Caco-2 (cell line): ENCODE results near the gene MRPL36. TPM values are rescaled to one million over a fixed set of nuclear protein-coding genes. Genes with fewer than 3 reads are reported as not detected.
A peak's percentile ranks its signal among the peaks of the same experiment; 100 is the strongest.

Source experiments
- BruUV-seq: library from RNA; stranded (reverse); fragments of 400-500 nt; replicated peaks from 2 replicates; lab custom pipeline; 2021; lab: Mats Ljungman, UMichigan
- CTCF ChIA-PET: fragments of 300-600 bp; sonication (Branson Sonifier 250); formaldehyde crosslinking; loops from one replicate; lab custom pipeline; 2022; ENCODE audit warnings: antibody characterized with exemption; lab: Charles Lee
- POLR2A ChIA-PET: fragments of 300-600 bp; sonication (Branson Sonifier 250); formaldehyde crosslinking; loops from one replicate; lab custom pipeline; 2022; ENCODE audit warnings: antibody characterized with exemption; lab: Charles Lee
- DNase-seq, 2 experiments: peaks; one replicate each; pipeline versions ENCODE4 v3.0.0 to v3.0.0-alpha.2; 2020 to 2022
- H3K27me3 ChIP-seq: replicated peaks from 2 replicates; pipeline ENCODE4 v1.6.0; 2011; ENCODE audit warnings: low read length; ENCODE audit not compliant: control insufficient read depth, insufficient read depth
- H3K36me3 ChIP-seq: 2 replicates; pipeline ENCODE4 v1.5.1; 2011; ENCODE audit warnings: low read length; ENCODE audit not compliant: control insufficient read depth, insufficient read depth
- H3K4me1 ChIP-seq: fragments of 250-450 bp; sonication (Bioruptor Pico); 2 replicates; pipeline ENCODE4 v1.5.1; 2020; ENCODE audit warnings: mild to moderate bottlenecking
- H3K4me3 ChIP-seq: 2 replicates; pipeline ENCODE4 v1.5.1; 2011; ENCODE audit warnings: low read depth, mild to moderate bottlenecking, control low read depth, low read length
- H3K9me3 ChIP-seq: fragments of 250-450 bp; sonication (Bioruptor Pico); 2 replicates; pipeline ENCODE4 v1.5.1; 2020; ENCODE audit warnings: mild to moderate bottlenecking, moderate library complexity
- H3K27ac Mint-ChIP-seq: one replicate; pipeline ENCODE4 v1.8.0; 2022; ENCODE audit warnings: mixed read lengths; ENCODE audit not compliant: unreplicated experiment
- H3K27me3 Mint-ChIP-seq: one replicate; pipeline ENCODE4 v1.8.0; 2022; ENCODE audit warnings: mixed read lengths; ENCODE audit not compliant: insufficient read depth, unreplicated experiment
- H3K36me3 Mint-ChIP-seq: one replicate; pipeline ENCODE4 v1.8.0; 2022; ENCODE audit warnings: mild to moderate bottlenecking, mixed read lengths; ENCODE audit not compliant: insufficient read depth, unreplicated experiment
- H3K4me1 Mint-ChIP-seq: one replicate; pipeline ENCODE4 v1.8.0; 2022; ENCODE audit warnings: low read depth, mixed read lengths; ENCODE audit not compliant: unreplicated experiment
- H3K4me3 Mint-ChIP-seq: one replicate; pipeline ENCODE4 v1.8.0; 2022; ENCODE audit warnings: mild to moderate bottlenecking, moderate library complexity, mixed read lengths; ENCODE audit not compliant: unreplicated experiment
- H3K9me3 Mint-ChIP-seq: one replicate; pipeline ENCODE4 v1.8.0; 2022; ENCODE audit warnings: mixed read lengths; ENCODE audit not compliant: unreplicated experiment
- CTCF ChIP-seq, 2 experiments: fragments of 200-600 bp in 1 of 2; IDR thresholded peaks; 1 replicate in 1 of 2; 2 replicates in 1 of 2; pipeline versions ENCODE4 v1.5.1 to v1.8.0; 2011 to 2022; ENCODE audit warnings: antibody characterized with exemption in 1 of 2, control low read depth in 1 of 2, inconsistent platforms in 1 of 2, low read depth in 1 of 2, low read length in 1 of 2, mild to moderate bottlenecking in 1 of 2, moderate library complexity in 1 of 2; ENCODE audit not compliant: insufficient read depth in 1 of 2, severe bottlenecking in 1 of 2, unreplicated experiment in 1 of 2
- intact Hi-C: fragments of 100-400 bp; cut with micrococcal nuclease; formaldehyde crosslinking; loops from one replicate; pipeline ENCODE4 v1.10.0; 2022; ENCODE audit not compliant: unreplicated experiment
- total RNA-seq: library from RNA; stranded (reverse); gene quantifications from 2 replicates; pipeline ENCODE4 v1.2.3, GENCODE V29; 2022

MRPL36 gene
- total RNA-seq, 1 experiment from 2014 or later: 65.9 TPM

GRCh38 chr5:1824109-1824821 is 24.6 kb upstream of the MRPL36 start:
- H3K4me3 ChIP-seq: no peak overlapping the region
- Mint-ChIP-seq H3K4me3 (no peak overlapping the region), H3K27me3 (no peaks in the 10 kb centered on the region), H3K27ac (no peak overlapping the region), H3K4me1 (no peaks in the 10 kb centered on the region), H3K9me3 (peaks cover 10% of the 10 kb centered on the region), H3K36me3 (peaks cover 36% of the 10 kb centered on the region)
- no peaks in the 10 kb centered on the region for H3K27me3 ChIP-seq
- peak in 1 of 2 experiments; percentile 13 for TF ChIP-seq CTCF (IDR thresholded peaks at IDR 0.05; ENCODE audit: insufficient read depth in 1 of 2, low read depth in 1 of 2, low read length in 1 of 2, severe bottlenecking in 1 of 2, unreplicated experiment in 1 of 2)
- POLR2A ChIA-PET: no interaction called here
- H3K9me3 ChIP-seq: no peaks in the 10 kb centered on the region
- peaks cover 5% of the 10 kb centered on the region for H3K36me3 ChIP-seq
- no peak for DNase-seq
- BruUV-seq: no TSS peak
- CTCF ChIA-PET: no interaction called here
- intact Hi-C loops: no loop called here
- no peaks in the 10 kb centered on the region for H3K4me1 ChIP-seq

DNA sequence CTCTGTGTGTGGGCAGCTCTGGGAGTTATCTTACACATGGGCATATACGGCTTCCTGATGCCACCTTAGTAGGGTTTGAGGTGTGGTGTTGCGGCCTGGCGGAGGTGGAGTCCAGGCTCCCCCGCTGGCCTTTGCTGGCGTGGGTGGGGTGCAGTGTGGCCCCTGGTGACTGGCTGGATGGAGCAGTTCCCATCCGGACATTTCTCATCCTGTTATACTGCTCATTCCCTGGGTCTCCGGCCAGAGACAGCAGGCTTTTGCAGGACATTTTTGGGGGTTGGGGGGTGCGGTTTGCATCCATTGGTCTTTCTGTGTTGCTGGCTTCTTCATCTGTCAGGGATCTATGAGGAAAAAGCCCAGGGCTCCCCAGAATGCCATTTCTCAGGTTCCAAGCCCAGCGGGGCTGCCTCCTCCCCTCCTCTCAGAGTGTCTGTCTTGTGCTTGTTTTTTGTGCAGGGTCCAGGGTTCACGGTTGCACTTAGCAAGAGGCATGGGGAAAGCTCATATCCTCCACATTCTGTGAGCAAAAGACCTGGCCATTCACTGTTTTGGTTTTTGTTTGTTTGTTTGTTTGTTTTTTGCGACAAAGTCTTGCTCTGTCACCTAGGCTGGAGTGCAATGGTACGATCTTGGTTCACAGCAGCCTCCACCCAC is 23.9 kb upstream of the MRPL36 start:
- no peak for DNase-seq
- BruUV-seq: no TSS peak
- Mint-ChIP-seq H3K36me3 (peaks cover 41% of the 10 kb centered on the region), H3K4me3 (no peak overlapping the region), H3K27ac (no peak overlapping the region), H3K9me3 (peaks cover 10% of the 10 kb centered on the region), H3K27me3 (no peaks in the 10 kb centered on the region), H3K4me1 (no peaks in the 10 kb centered on the region)
- ChIA-PET CTCF (no interaction called here), POLR2A (no interaction called here)
- Histone ChIP-seq H3K4me1 (no peaks in the 10 kb centered on the region), H3K27me3 (no peaks in the 10 kb centered on the region), H3K9me3 (no peaks in the 10 kb centered on the region), H3K36me3 (peaks cover 5% of the 10 kb centered on the region), H3K4me3 (no peak overlapping the region)
- no peak for TF ChIP-seq CTCF (IDR thresholded peaks at IDR 0.05; ENCODE audit: insufficient read depth in 1 of 2, low read depth in 1 of 2, low read length in 1 of 2, severe bottlenecking in 1 of 2, unreplicated experiment in 1 of 2)
- intact Hi-C loops: no loop called here

- H3K36me3 ChIP-seq: peaks cover 6% of the 10 kb centered on the region
- POLR2A ChIA-PET: no interaction called here
- no peaks in the 10 kb centered on the region for H3K4me1 Mint-ChIP-seq
Measured at GRCh38 chr5:1821862-1822261, 22.2 kb upstream of the MRPL36 start.

More at GRCh38 chr5:1821862-1822261, 22.2 kb upstream of the MRPL36 start:
- TF ChIP-seq CTCF (IDR thresholded peaks at IDR 0.05; ENCODE audit: insufficient read depth in 1 of 2, low read depth in 1 of 2, low read length in 1 of 2, severe bottlenecking in 1 of 2, unreplicated experiment in 1 of 2): no peak
- Histone ChIP-seq H3K4me1 (no peaks in the 10 kb centered on the region), H3K27me3 (no peaks in the 10 kb centered on the region), H3K4me3 (no peak overlapping the region), H3K9me3 (no peaks in the 10 kb centered on the region)
- Mint-ChIP-seq H3K9me3 (peaks cover 10% of the 10 kb centered on the region), H3K27ac (no peak overlapping the region), H3K36me3 (peaks cover 47% of the 10 kb centered on the region), H3K4me3 (no peak overlapping the region), H3K27me3 (no peaks in the 10 kb centered on the region)
- CTCF ChIA-PET: no interaction called here
- no TSS peak for BruUV-seq
- DNase-seq: no peak
- intact Hi-C loops: no loop called here
